K562 (cell line): ENCODE results near the gene GOLT1A. TPM values are rescaled to one million over a fixed set of nuclear protein-coding genes. Genes with fewer than 3 reads are reported as not detected.

Source experiments
- ATAC-seq: fragments of 200-7000 bp; cut with Tn5 transposase; 3 replicates; pipeline ENCODE4 v1.9.1; 2020; ENCODE audit warnings: moderate library complexity
- BruUV-seq: library from RNA; stranded (reverse); fragments of 400-500 nt; replicated peaks from 2 replicates; lab custom pipeline; 2021; lab: Mats Ljungman, UMichigan
- CTCF ChIA-PET: fragments of 300-600 bp; formaldehyde crosslinking; extraction: SDS; loops from one replicate; lab custom pipeline; 2021; ENCODE audit warnings: low intra/inter-chr PET ratio; lab: Yijun Ruan, JAX
- POLR2A ChIA-PET: fragments of 300-600, 350-650 bp; sonication (Branson Sonifier 250); formaldehyde crosslinking; extraction: SDS; loops from one replicate; lab custom pipeline; 2021; ENCODE audit warnings: antibody characterized with exemption, inconsistent platforms; lab: Yijun Ruan, JAX
- DNase-seq, 4 experiments: peaks; one replicate each; pipeline versions ENCODE4 v3.0.0 to v3.0.0-alpha.2; 2011 to 2018; ENCODE audit warnings: low spot score in 3 of 4, mixed read lengths in 3 of 4; ENCODE audit errors: extremely low read depth in 1 of 4
- FAIRE-seq: peaks from 2 replicates; lab custom pipeline; 2011; peaks lifted over from hg19 to GRCh38; lab: Jason Lieb, UNC
- H2AFZ ChIP-seq: 2 replicates; pipeline ENCODE4 v1.6.0; 2011; ENCODE audit warnings: low read depth, low read length, control low read depth, inconsistent platforms
- H3K27ac ChIP-seq: fragments of 200-600 bp; 3 replicates; pipeline ENCODE4 v1.8.0; 2011; ENCODE audit warnings: low read depth, mild to moderate bottlenecking, control low read depth, inconsistent platforms, low read length, moderate library complexity, mixed read lengths; ENCODE audit errors: extremely low read depth
- H3K27me3 ChIP-seq, 2 experiments: fragments of 300-600 bp in 1 of 2; 2 replicates in 1 of 2; 3 replicates in 1 of 2; pipeline versions ENCODE4 v1.6.0 to v1.8.0; 2011; ENCODE audit warnings: inconsistent platforms in 2 of 2, low read length in 2 of 2, mild to moderate bottlenecking in 1 of 2, mixed read lengths in 1 of 2, moderate library complexity in 1 of 2; ENCODE audit not compliant: control insufficient read depth in 2 of 2, insufficient read depth in 2 of 2
- H3K36me3 ChIP-seq: fragments of 300-600 bp; 3 replicates; pipeline ENCODE4 v1.8.0; 2011; ENCODE audit warnings: mild to moderate bottlenecking, low read length, inconsistent platforms; ENCODE audit not compliant: control insufficient read depth, insufficient read depth
- H3K4me1 ChIP-seq, 2 experiments: fragments of 200-600 bp in 1 of 2; replicated peaks in 1 of 2; 2 replicates in 1 of 2; 3 replicates in 1 of 2; pipeline versions ENCODE4 v1.5.1 to v1.8.0; 2011; ENCODE audit warnings: inconsistent platforms in 2 of 2, low read length in 2 of 2, mild to moderate bottlenecking in 1 of 2, mixed read lengths in 1 of 2, moderate library complexity in 1 of 2; ENCODE audit not compliant: control insufficient read depth in 2 of 2, insufficient read depth in 2 of 2
- H3K4me2 ChIP-seq: 2 replicates; pipeline ENCODE4 v1.6.1; 2011; ENCODE audit warnings: low read length, control low read depth, inconsistent platforms, mixed read lengths; ENCODE audit not compliant: insufficient read depth
- H3K4me3 ChIP-seq: fragments of 200-600 bp; sonication (generic), shearing (Covaris generic); 2 replicates; pipeline ENCODE4 v1.5.1; 2016; ENCODE audit warnings: control low read depth, inconsistent platforms
- H3K79me2 ChIP-seq: fragments of 200-600 bp; 3 replicates; pipeline ENCODE4 v1.8.0; 2011; ENCODE audit warnings: low read length, inconsistent platforms; ENCODE audit not compliant: control insufficient read depth, insufficient read depth
- H3K9ac ChIP-seq, 2 experiments: 2 replicates each; pipeline versions ENCODE4 v1.6.0 to v1.6.1; 2011; ENCODE audit warnings: low read depth in 2 of 2, low read length in 2 of 2, control low read depth in 1 of 2, inconsistent platforms in 1 of 2, mild to moderate bottlenecking in 1 of 2, mixed read lengths in 1 of 2; ENCODE audit not compliant: insufficient read depth in 1 of 2
- H3K9me1 ChIP-seq: one replicate; pipeline ENCODE4 v1.6.0; 2011; ENCODE audit warnings: inconsistent platforms, mild to moderate bottlenecking, low read length, moderate library complexity; ENCODE audit not compliant: control insufficient read depth, insufficient read depth
- H3K9me3 ChIP-seq: replicated peaks from 2 replicates; pipeline ENCODE4 v1.5.1; 2011; ENCODE audit warnings: low read depth, low read length, inconsistent platforms; ENCODE audit not compliant: control insufficient read depth, insufficient read depth
- H4K20me1 ChIP-seq: replicated peaks from 2 replicates; pipeline ENCODE4 v1.6.1; 2011; ENCODE audit warnings: low read length, inconsistent platforms, mixed read lengths; ENCODE audit not compliant: control insufficient read depth, insufficient read depth
- MTF1 ChIP-seq: fragments of 250-450 bp; sonication (Bioruptor Pico); IDR thresholded peaks from 2 replicates; pipeline ENCODE4 v1.9.0; 2021; ENCODE audit warnings: moderate library complexity, mild to moderate bottlenecking, inconsistent platforms, borderline replicate concordance
- NFRKB ChIP-seq: fragments of 450-650 bp; IDR thresholded peaks from 2 replicates; pipeline ENCODE4 v1.6.1; 2016; ENCODE audit warnings: low read depth
- PCBP1 ChIP-seq: fragments of 200-400 bp; formaldehyde crosslinking; IDR thresholded peaks from 2 replicates; pipeline ENCODE4 v1.6.1; 2018; ENCODE audit warnings: mild to moderate bottlenecking, low read depth, low read length; ENCODE audit not compliant: poor library complexity, severe bottlenecking
- PHF21A ChIP-seq: fragments of 450-650 bp; IDR thresholded peaks from 2 replicates; pipeline ENCODE4 v1.6.1; 2017; ENCODE audit warnings: low read depth, borderline replicate concordance
- TCFL5 ChIP-seq: fragments of 250-450 bp; sonication (Bioruptor Pico); conservative IDR thresholded peaks from 2 replicates; pipeline ENCODE4 v1.6.1; 2021; ENCODE audit warnings: mild to moderate bottlenecking, moderate library complexity, matching md5 sums
- ZNF778 ChIP-seq: fragments of 450-650 bp; formaldehyde crosslinking; IDR thresholded peaks from 2 replicates; pipeline ENCODE4 v1.4.0; 2020; ENCODE audit warnings: mild to moderate bottlenecking, moderate library complexity
- WGBS: fragments of 100-300 bp; shearing (Covaris generic); methylation state at CpG from one replicate; pipeline ENCODE4 v1.1.6; 2016; ENCODE audit warnings: low coverage, mixed read lengths; ENCODE audit not compliant: insufficient coverage; ENCODE audit errors: missing lambda C conversion rate; 5-methylcytosine and 5-hydroxymethylcytosine counted together
- in situ Hi-C: fragments of 300-500 bp; cut with MboI; formaldehyde crosslinking; loops from 4 replicates; pipeline ENCODE4 v1.15.0; 2018; ENCODE audit warnings: inconsistent platforms, mixed read lengths
- intact Hi-C: fragments of 100-400 bp; cut with micrococcal nuclease; formaldehyde crosslinking; loops from 2 replicates; pipeline ENCODE4 v1.14.2; 2022
- polyA plus RNA-seq, 8 experiments: library from polyadenylated mRNA; depleted of rRNA in 4 of 8; stranded (reverse) in 5 of 8; unstranded in 3 of 8; fragments of >200 nt; fragmentation: Nextera tagmentation in 2 of 8; fragmentation: Illumina TruSeq in 1 of 8; extraction: Ambion mirVana in 2 of 8; extraction: Trizol in 1 of 8; gene quantifications; 2 replicates each; pipeline versions ENCODE4 v1.2.1 to v1.2.3, GENCODE V29; 2011 to 2014; ENCODE audit warnings: inconsistent platforms in 1 of 8, missing spikeins in 1 of 8
- total RNA-seq, 7 experiments: library from RNA; depleted of rRNA in 6 of 7; stranded (reverse); fragments of >200 nt in 6 of 7; fragmentation: Illumina TruSeq in 2 of 7; extraction: Trizol in 2 of 7; gene quantifications; 2 replicates each; pipeline versions ENCODE4 v1.2.1 to v1.2.3, GENCODE V29; 2011 to 2021; ENCODE audit warnings: low replicate concordance in 1 of 7
- TF ChIP-seq, protein P1 (sequence below): sonication (generic); formaldehyde crosslinking; IDR thresholded peaks from 2 replicates; pipeline ENCODE4 v1.8.0; 2022; ENCODE audit warnings: mild to moderate bottlenecking, missing genetic modification reagents, borderline replicate concordance
- TF ChIP-seq, protein P2 (sequence below): fragments of 450-650 bp; IDR thresholded peaks from 2 replicates; pipeline ENCODE4 v1.6.1; 2016; ENCODE audit warnings: mild to moderate bottlenecking, moderate library complexity

Gene GOLT1A
- total and polyA plus RNA-seq, 9 of the 15 experiments (the other 6 are each of a cell fraction or from before 2014, with no cell fraction given), result not detected

DNA sequence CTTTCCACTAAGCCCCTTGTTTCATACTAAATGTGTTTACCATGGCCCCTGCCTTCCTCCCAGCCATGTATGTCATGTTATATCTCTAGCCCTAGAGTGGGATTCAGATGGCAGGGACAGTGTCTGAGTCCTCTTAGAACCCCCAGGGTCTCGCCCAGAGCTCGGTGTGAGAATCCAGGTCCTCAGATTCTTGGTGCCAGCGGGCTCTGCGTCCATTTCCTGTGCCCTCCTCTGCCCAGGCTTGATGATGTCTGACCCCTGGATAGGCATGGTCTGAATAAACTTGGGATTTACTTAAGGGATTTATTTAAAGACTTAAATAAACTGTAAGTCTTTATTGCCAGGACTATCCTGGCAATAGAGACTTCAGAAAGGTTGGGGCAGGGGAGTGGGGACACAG, 11.3 kb downstream of the GOLT1A start:
- TF ChIP-seq TCFL5 (no peak), PCBP1 (no peak), PHF21A (no peak), NFRKB (no peak), MTF1 (no peak), ZNF778 (no peak)
- TF ChIP-seq, protein P1, sequence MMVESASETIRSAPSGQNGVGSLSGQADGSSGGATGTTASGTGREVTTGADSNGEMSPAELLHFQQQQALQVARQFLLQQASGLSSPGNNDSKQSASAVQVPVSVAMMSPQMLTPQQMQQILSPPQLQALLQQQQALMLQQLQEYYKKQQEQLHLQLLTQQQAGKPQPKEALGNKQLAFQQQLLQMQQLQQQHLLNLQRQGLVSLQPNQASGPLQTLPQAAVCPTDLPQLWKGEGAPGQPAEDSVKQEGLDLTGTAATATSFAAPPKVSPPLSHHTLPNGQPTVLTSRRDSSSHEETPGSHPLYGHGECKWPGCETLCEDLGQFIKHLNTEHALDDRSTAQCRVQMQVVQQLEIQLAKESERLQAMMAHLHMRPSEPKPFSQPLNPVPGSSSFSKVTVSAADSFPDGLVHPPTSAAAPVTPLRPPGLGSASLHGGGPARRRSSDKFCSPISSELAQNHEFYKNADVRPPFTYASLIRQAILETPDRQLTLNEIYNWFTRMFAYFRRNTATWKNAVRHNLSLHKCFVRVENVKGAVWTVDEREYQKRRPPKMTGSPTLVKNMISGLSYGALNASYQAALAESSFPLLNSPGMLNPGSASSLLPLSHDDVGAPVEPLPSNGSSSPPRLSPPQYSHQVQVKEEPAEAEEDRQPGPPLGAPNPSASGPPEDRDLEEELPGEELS, result no peak
- TF ChIP-seq, protein P2, sequence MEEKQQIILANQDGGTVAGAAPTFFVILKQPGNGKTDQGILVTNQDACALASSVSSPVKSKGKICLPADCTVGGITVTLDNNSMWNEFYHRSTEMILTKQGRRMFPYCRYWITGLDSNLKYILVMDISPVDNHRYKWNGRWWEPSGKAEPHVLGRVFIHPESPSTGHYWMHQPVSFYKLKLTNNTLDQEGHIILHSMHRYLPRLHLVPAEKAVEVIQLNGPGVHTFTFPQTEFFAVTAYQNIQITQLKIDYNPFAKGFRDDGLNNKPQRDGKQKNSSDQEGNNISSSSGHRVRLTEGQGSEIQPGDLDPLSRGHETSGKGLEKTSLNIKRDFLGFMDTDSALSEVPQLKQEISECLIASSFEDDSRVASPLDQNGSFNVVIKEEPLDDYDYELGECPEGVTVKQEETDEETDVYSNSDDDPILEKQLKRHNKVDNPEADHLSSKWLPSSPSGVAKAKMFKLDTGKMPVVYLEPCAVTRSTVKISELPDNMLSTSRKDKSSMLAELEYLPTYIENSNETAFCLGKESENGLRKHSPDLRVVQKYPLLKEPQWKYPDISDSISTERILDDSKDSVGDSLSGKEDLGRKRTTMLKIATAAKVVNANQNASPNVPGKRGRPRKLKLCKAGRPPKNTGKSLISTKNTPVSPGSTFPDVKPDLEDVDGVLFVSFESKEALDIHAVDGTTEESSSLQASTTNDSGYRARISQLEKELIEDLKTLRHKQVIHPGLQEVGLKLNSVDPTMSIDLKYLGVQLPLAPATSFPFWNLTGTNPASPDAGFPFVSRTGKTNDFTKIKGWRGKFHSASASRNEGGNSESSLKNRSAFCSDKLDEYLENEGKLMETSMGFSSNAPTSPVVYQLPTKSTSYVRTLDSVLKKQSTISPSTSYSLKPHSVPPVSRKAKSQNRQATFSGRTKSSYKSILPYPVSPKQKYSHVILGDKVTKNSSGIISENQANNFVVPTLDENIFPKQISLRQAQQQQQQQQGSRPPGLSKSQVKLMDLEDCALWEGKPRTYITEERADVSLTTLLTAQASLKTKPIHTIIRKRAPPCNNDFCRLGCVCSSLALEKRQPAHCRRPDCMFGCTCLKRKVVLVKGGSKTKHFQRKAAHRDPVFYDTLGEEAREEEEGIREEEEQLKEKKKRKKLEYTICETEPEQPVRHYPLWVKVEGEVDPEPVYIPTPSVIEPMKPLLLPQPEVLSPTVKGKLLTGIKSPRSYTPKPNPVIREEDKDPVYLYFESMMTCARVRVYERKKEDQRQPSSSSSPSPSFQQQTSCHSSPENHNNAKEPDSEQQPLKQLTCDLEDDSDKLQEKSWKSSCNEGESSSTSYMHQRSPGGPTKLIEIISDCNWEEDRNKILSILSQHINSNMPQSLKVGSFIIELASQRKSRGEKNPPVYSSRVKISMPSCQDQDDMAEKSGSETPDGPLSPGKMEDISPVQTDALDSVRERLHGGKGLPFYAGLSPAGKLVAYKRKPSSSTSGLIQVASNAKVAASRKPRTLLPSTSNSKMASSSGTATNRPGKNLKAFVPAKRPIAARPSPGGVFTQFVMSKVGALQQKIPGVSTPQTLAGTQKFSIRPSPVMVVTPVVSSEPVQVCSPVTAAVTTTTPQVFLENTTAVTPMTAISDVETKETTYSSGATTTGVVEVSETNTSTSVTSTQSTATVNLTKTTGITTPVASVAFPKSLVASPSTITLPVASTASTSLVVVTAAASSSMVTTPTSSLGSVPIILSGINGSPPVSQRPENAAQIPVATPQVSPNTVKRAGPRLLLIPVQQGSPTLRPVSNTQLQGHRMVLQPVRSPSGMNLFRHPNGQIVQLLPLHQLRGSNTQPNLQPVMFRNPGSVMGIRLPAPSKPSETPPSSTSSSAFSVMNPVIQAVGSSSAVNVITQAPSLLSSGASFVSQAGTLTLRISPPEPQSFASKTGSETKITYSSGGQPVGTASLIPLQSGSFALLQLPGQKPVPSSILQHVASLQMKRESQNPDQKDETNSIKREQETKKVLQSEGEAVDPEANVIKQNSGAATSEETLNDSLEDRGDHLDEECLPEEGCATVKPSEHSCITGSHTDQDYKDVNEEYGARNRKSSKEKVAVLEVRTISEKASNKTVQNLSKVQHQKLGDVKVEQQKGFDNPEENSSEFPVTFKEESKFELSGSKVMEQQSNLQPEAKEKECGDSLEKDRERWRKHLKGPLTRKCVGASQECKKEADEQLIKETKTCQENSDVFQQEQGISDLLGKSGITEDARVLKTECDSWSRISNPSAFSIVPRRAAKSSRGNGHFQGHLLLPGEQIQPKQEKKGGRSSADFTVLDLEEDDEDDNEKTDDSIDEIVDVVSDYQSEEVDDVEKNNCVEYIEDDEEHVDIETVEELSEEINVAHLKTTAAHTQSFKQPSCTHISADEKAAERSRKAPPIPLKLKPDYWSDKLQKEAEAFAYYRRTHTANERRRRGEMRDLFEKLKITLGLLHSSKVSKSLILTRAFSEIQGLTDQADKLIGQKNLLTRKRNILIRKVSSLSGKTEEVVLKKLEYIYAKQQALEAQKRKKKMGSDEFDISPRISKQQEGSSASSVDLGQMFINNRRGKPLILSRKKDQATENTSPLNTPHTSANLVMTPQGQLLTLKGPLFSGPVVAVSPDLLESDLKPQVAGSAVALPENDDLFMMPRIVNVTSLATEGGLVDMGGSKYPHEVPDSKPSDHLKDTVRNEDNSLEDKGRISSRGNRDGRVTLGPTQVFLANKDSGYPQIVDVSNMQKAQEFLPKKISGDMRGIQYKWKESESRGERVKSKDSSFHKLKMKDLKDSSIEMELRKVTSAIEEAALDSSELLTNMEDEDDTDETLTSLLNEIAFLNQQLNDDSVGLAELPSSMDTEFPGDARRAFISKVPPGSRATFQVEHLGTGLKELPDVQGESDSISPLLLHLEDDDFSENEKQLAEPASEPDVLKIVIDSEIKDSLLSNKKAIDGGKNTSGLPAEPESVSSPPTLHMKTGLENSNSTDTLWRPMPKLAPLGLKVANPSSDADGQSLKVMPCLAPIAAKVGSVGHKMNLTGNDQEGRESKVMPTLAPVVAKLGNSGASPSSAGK, result no peak
- TF ChIP-seq, all 486 proteins: peak for 0
- Histone ChIP-seq H3K36me3 (no peaks in the 10 kb centered on the region), H3K9me3 (no peaks in the 10 kb centered on the region), H3K9me1 (no peaks in the 10 kb centered on the region), H3K27me3 (peaks cover 21 to 70% of the 10 kb centered on the region in 2 experiments), H3K4me2 (no peak overlapping the region), H3K9ac (no peak overlapping the region), H3K79me2 (no peaks in the 10 kb centered on the region), H3K27ac (no peak overlapping the region), H3K4me3 (no peak overlapping the region), H4K20me1 (no peaks in the 10 kb centered on the region), H3K4me1 (no peaks in the 10 kb centered on the region), H2AFZ (no peak overlapping the region)
- BruUV-seq, result no TSS peak
- DNase-seq, result no peak
- POLR2A ChIA-PET, result interaction anchor here (0.8 kb wide), 1 partner anchor 24 kb away, joined by 3 read pairs; no protein-coding TSS in a partner anchor
- 3% methylated on average over 4 of the region's 4 CpGs for WGBS
- ATAC-seq, result no peak
- intact Hi-C loops, result no loop called here
- CTCF ChIA-PET, result no interaction called here
- in situ Hi-C loops, result no loop called here
- no peak for FAIRE-seq
